ENCODE measurements around the gene ABCC4.

ABCC4 gene

GRCh38 chr13:95113601-95114000 lies 187.7 kb downstream of the ABCC4 start:
- no peak for DNase-seq (ENCODE audit: low read depth)

- no peak for DNase-seq (ENCODE audit: low read depth)
Measured at GRCh38 chr13:95112883-95113282, 188.4 kb downstream of the ABCC4 start.

- no peak for DNase-seq (ENCODE audit: low read depth)
Measured at GRCh38 chr13:95111608-95112007, 189.6 kb downstream of the ABCC4 start.

GRCh38 chr13:95106562-95106961 lies 194.7 kb downstream of the ABCC4 start:
- DNase-seq (ENCODE audit: low read depth) = no peak

GRCh38 chr13:95100525-95101433 lies 200.5 kb downstream of the ABCC4 start:
- DNase-seq (ENCODE audit: low read depth) = no peak

GRCh38 chr13:95099541-95099940 lies 201.7 kb downstream of the ABCC4 start:
- DNase-seq (ENCODE audit: low read depth) = no peak

- no peak for DNase-seq (ENCODE audit: low read depth)
Measured at GRCh38 chr13:95098916-95099315, 202.3 kb downstream of the ABCC4 start.

GRCh38 chr13:95091755-95092154 lies 209.5 kb downstream of the ABCC4 start:
- DNase-seq (ENCODE audit: low read depth) = no peak

- no peak for DNase-seq (ENCODE audit: low read depth)
Measured at GRCh38 chr13:95087746-95088305, 213.4 kb downstream of the ABCC4 start.

GRCh38 chr13:95086761-95087160 lies 214.5 kb downstream of the ABCC4 start:
- no peak for DNase-seq (ENCODE audit: low read depth)

- DNase-seq (ENCODE audit: low read depth) = no peak
Measured at GRCh38 chr13:95083758-95084157, 217.5 kb downstream of the ABCC4 start.

GRCh38 chr13:95083066-95083465 lies 218.2 kb downstream of the ABCC4 start:
- DNase-seq (ENCODE audit: low read depth) = no peak

- no peak for DNase-seq (ENCODE audit: low read depth)
Measured at GRCh38 chr13:95075506-95075905, 225.7 kb downstream of the ABCC4 start.

- DNase-seq (ENCODE audit: low read depth) = no peak
Measured at GRCh38 chr13:95074820-95075219, 226.4 kb downstream of the ABCC4 start.

- DNase-seq (ENCODE audit: low read depth) = no peak
Measured at GRCh38 chr13:95073747-95074311, 227.4 kb downstream of the ABCC4 start.

- no peak for DNase-seq (ENCODE audit: low read depth)
Measured at GRCh38 chr13:95067303-95067702, 233.9 kb downstream of the ABCC4 start.

GRCh38 chr13:95060014-95060519 lies 241.2 kb downstream of the ABCC4 start:
- DNase-seq (ENCODE audit: low read depth) = no peak

GRCh38 chr13:95059306-95059705 lies 241.9 kb downstream of the ABCC4 start:
- DNase-seq (ENCODE audit: low read depth) = no peak

GRCh38 chr13:95058680-95059079 lies 242.6 kb downstream of the ABCC4 start:
- no peak for DNase-seq (ENCODE audit: low read depth)

GRCh38 chr13:95056266-95056665 lies 245.0 kb downstream of the ABCC4 start:
- DNase-seq (ENCODE audit: low read depth) = no peak

- no peak for DNase-seq (ENCODE audit: low read depth)
Measured at GRCh38 chr13:95050800-95051615, 250.2 kb downstream of the ABCC4 start.

GRCh38 chr13:95049772-95050171 lies 251.5 kb downstream of the ABCC4 start:
- DNase-seq (ENCODE audit: low read depth) = no peak

Measured in stimulated activated CD8-positive, alpha-beta memory T cell treated with anti-CD3 and anti-CD28 coated beads, Interleukin-15, amount 100 ng/mL, for 24 hours (primary cell).